ENCODE data around the gene IGSF21. TPM values are rescaled to one million over a fixed set of nuclear protein-coding genes. Genes with fewer than 3 reads are reported as not detected.

IGSF21 gene
- total and polyA plus RNA-seq, 4 donors, result 0.31 to 1.5 (median 0.88) TPM

- DNase-seq (ENCODE audit: low spot score), result no peak
- Histone ChIP-seq H3K9me3 (ENCODE audit: control insufficient read depth in 4 of 4, low read length in 3 of 4) (peaks cover 0 to 2% (median 1%) of the 10 kb centered on the region in 4 donors), H3K4me3 (ENCODE audit: low read depth in 1 of 3, low read length in 3 of 3) (no peak overlapping the region), H3K9ac (ENCODE audit: low read depth in 1 of 2, low read length in 2 of 2) (no peak overlapping the region), H3K27ac (ENCODE audit: low read depth in 1 of 2, low read length in 2 of 2) (no peak overlapping the region), H3K36me3 (ENCODE audit: control insufficient read depth in 4 of 4, insufficient read depth in 3 of 4, low read depth in 1 of 4, low read length in 3 of 4) (no peaks in the 10 kb centered on the region), H3K4me1 (ENCODE audit: control insufficient read depth in 4 of 4, insufficient read depth in 4 of 4, low read length in 3 of 4) (no peaks in the 10 kb centered on the region), H3K27me3 (ENCODE audit: control insufficient read depth in 4 of 4, insufficient read depth in 4 of 4, low read length in 3 of 4) (peaks cover 0 to 5% (median 1%) of the 10 kb centered on the region in 4 donors)
- TF ChIP-seq NR2F2 (IDR thresholded peaks at IDR 0.05) (no peak), HNF4A (conservative IDR thresholded peaks at IDR 0.05) (no peak), FOXA1 (IDR thresholded peaks at IDR 0.05) (no peak), YY1 (IDR thresholded peaks at IDR 0.05) (no peak), TAF1 (conservative IDR thresholded peaks at IDR 0.05) (no peak)
- 52% methylated on average over 4 of the region's 4 CpGs for WGBS
These were observed 37.7 kb upstream of the IGSF21 start for GRCh38 chr1:18069903-18070302.

GRCh38 chr1:18072066-18072465, 35.5 kb upstream of the IGSF21 start:
- 68% methylated on average over 9 of the region's 9 CpGs for WGBS
- Histone ChIP-seq H3K9me3 (ENCODE audit: control insufficient read depth in 4 of 4, low read length in 3 of 4) (peaks cover 0 to 2% (median 1%) of the 10 kb centered on the region in 4 donors), H3K4me3 (ENCODE audit: low read depth in 1 of 3, low read length in 3 of 3) (no peak overlapping the region), H3K4me1 (ENCODE audit: control insufficient read depth in 4 of 4, insufficient read depth in 4 of 4, low read length in 3 of 4) (no peaks in the 10 kb centered on the region), H3K27me3 (ENCODE audit: control insufficient read depth in 4 of 4, insufficient read depth in 4 of 4, low read length in 3 of 4) (peaks cover 0 to 5% (median 0%) of the 10 kb centered on the region in 4 donors), H3K36me3 (ENCODE audit: control insufficient read depth in 4 of 4, insufficient read depth in 3 of 4, low read depth in 1 of 4, low read length in 3 of 4) (no peaks in the 10 kb centered on the region), H3K9ac (ENCODE audit: low read depth in 1 of 2, low read length in 2 of 2) (no peak overlapping the region), H3K27ac (ENCODE audit: low read depth in 1 of 2, low read length in 2 of 2) (no peak overlapping the region)
- no peak for DNase-seq (ENCODE audit: low spot score)
- TF ChIP-seq RXRA (IDR thresholded peaks at IDR 0.05), result no peak
- TF ChIP-seq ZBTB33 (IDR thresholded peaks at IDR 0.05), result no peak
- TF ChIP-seq ATF3 (IDR thresholded peaks at IDR 0.05), result no peak
- TF ChIP-seq RAD21 (IDR thresholded peaks at IDR 0.05), result no peak
- TF ChIP-seq FOXA1 (IDR thresholded peaks at IDR 0.05), result no peak
- TF ChIP-seq EGR1 (IDR thresholded peaks at IDR 0.05; ENCODE audit: low read depth in 2 of 2), result no peak
- no peak for TF ChIP-seq FOXA2 (IDR thresholded peaks at IDR 0.05)
- TF ChIP-seq SP1 (IDR thresholded peaks at IDR 0.05), result no peak
- no peak for TF ChIP-seq YY1 (IDR thresholded peaks at IDR 0.05)
- TF ChIP-seq NR2F2 (IDR thresholded peaks at IDR 0.05), result no peak
- TF ChIP-seq CTCF (IDR thresholded peaks at IDR 0.05; ENCODE audit: low read depth, low read length, missing input control), result no peak
- no peak for TF ChIP-seq REST (IDR thresholded peaks at IDR 0.05)

Data from liver (tissue), 9 donors.